ENCODE data around the gene CEP192. TPM values are rescaled to one million over a fixed set of nuclear protein-coding genes. Genes with fewer than 3 reads are reported as not detected.

CEP192 gene
- polyA plus RNA-seq, 1 donor (not counting 4 experiments of a cell fraction or from before 2014, with no cell fraction given): 16.6 TPM

DNA sequence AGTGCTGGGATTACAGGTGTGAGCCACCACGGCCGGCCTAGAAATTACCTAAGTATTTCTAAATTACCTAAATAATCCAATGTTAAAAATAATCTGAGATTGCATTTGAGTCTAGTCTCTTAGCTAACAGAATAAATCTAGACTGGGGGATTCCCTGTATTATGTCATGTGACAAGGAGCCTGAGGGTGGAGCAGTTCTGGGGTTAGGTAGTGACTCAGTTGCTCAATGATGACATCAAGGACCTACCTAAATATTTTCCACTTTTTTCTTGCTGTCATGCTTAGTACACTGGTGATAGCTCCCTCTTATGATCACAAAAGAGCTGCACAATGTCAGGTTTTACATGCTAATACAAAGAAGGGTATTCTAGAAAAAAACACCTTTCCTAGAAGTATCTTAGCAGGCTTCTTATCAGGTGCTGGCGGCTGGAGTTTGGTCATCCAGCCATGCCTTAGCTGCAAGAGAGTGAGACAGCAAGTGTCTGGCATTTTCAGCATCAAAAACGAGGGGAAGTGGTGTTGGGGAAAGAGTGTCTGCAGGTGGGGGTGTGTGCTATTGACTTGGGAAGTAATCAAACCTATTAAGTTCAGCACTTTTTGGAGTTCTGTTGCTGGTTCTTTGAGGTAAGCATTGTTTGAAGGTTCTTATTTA, 17.5 kb upstream of the CEP192 start:
- dilution Hi-C loops (cut with MboI; ENCODE audit: extremely low pct_ligation_motif_present, low sequenced_read_pairs): no loop called here
- H3K9ac ChIP-seq (ENCODE audit: control insufficient read depth, extremely low read depth, insufficient read depth, low read length): no peak overlapping the region
- TF ChIP-seq, protein P1, sequence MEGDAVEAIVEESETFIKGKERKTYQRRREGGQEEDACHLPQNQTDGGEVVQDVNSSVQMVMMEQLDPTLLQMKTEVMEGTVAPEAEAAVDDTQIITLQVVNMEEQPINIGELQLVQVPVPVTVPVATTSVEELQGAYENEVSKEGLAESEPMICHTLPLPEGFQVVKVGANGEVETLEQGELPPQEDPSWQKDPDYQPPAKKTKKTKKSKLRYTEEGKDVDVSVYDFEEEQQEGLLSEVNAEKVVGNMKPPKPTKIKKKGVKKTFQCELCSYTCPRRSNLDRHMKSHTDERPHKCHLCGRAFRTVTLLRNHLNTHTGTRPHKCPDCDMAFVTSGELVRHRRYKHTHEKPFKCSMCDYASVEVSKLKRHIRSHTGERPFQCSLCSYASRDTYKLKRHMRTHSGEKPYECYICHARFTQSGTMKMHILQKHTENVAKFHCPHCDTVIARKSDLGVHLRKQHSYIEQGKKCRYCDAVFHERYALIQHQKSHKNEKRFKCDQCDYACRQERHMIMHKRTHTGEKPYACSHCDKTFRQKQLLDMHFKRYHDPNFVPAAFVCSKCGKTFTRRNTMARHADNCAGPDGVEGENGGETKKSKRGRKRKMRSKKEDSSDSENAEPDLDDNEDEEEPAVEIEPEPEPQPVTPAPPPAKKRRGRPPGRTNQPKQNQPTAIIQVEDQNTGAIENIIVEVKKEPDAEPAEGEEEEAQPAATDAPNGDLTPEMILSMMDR (optimal IDR thresholded peaks at IDR 0.05 in 1 of 3, IDR thresholded peaks at IDR 0.05 in 1 of 3, conservative IDR thresholded peaks at IDR 0.05 in 1 of 3; ENCODE audit: extremely low read depth in 1 of 3, insufficient read depth in 2 of 3, low read length in 3 of 3): no peak
- TF ChIP-seq EZH2 (IDR thresholded peaks at IDR 0.05; ENCODE audit: low read length): no peak
- H3K4me3 ChIP-seq (ENCODE audit: control insufficient read depth in 2 of 3, extremely low read depth in 1 of 3, insufficient read depth in 2 of 3, low read depth in 1 of 3, low read length in 3 of 3): no peak overlapping the region
- FAIRE-seq (no peak), DNase-seq (ENCODE audit: low read depth, low spot score) (no peak)
- no peaks in the 10 kb centered on the region for H3K9me3 ChIP-seq (ENCODE audit: control insufficient read depth, low read depth, low read length)
- peaks cover 10 to 27% of the 10 kb centered on the region in 2 experiments for H3K36me3 ChIP-seq (ENCODE audit: control insufficient read depth in 2 of 2, extremely low read depth in 1 of 2, insufficient read depth in 2 of 2, low read length in 2 of 2)
- no peak overlapping the region for H2AFZ ChIP-seq (ENCODE audit: control insufficient read depth, low read length)
- no peaks in the 10 kb centered on the region for H4K20me1 ChIP-seq (ENCODE audit: control insufficient read depth, extremely low read depth, insufficient read depth, low read length)
- H3K4me2 ChIP-seq (ENCODE audit: control insufficient read depth, extremely low read depth, insufficient read depth, low read depth, low read length): no peak overlapping the region
- H3K9me1 ChIP-seq (ENCODE audit: control insufficient read depth, extremely low read depth, insufficient read depth, low read length): no peaks in the 10 kb centered on the region
- no peaks in the 10 kb centered on the region for H3K27me3 ChIP-seq (ENCODE audit: control insufficient read depth, extremely low read depth, insufficient read depth, low read length)
- peaks cover 2% of the 10 kb centered on the region for H3K79me2 ChIP-seq (ENCODE audit: control insufficient read depth, insufficient read depth, low read length)
- H3K27ac ChIP-seq (ENCODE audit: control insufficient read depth, insufficient read depth, low read length): no peak overlapping the region
- H3K4me1 ChIP-seq (ENCODE audit: control insufficient read depth, extremely low read depth, insufficient read depth, low read length): peaks cover 4% of the 10 kb centered on the region

DNA sequence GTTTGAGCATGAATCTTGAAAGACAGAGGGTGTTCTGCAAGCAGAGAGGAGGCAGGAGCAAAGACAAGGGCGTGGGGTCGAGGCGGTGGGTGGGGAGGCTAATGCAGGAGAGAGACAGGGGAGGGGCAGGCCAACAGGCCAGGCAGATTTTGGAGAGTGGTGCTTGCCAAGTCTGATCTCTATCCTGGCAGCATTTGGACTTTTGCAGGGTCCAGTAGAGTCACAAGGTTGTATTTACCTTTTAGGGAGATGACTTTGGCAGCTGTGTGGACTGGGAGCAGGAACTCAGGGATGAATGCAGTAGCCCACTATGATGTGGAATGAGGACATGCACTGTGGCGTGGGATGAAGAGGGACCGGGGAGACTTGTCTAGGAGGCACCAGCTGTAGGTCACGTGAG, 15.7 kb upstream of the CEP192 start:
- TF ChIP-seq, protein P1 (optimal IDR thresholded peaks at IDR 0.05 in 1 of 3, IDR thresholded peaks at IDR 0.05 in 1 of 3, conservative IDR thresholded peaks at IDR 0.05 in 1 of 3; ENCODE audit: extremely low read depth in 1 of 3, insufficient read depth in 2 of 3, low read length in 3 of 3): no peak
- TF ChIP-seq EZH2 (IDR thresholded peaks at IDR 0.05; ENCODE audit: low read length): no peak
- H3K4me2 ChIP-seq (ENCODE audit: control insufficient read depth, extremely low read depth, insufficient read depth, low read depth, low read length): no peak overlapping the region

More for the DNA sequence above, 15.7 kb upstream of the CEP192 start:
- FAIRE-seq (no peak), DNase-seq (ENCODE audit: low read depth, low spot score) (no peak)
- Histone ChIP-seq H2AFZ (ENCODE audit: control insufficient read depth, low read length) (no peak overlapping the region), H3K9me3 (ENCODE audit: control insufficient read depth, low read depth, low read length) (no peaks in the 10 kb centered on the region), H3K9ac (ENCODE audit: control insufficient read depth, extremely low read depth, insufficient read depth, low read length) (no peak overlapping the region), H3K4me1 (ENCODE audit: control insufficient read depth, extremely low read depth, insufficient read depth, low read length) (peaks cover 4% of the 10 kb centered on the region), H3K27me3 (ENCODE audit: control insufficient read depth, extremely low read depth, insufficient read depth, low read length) (no peaks in the 10 kb centered on the region), H4K20me1 (ENCODE audit: control insufficient read depth, extremely low read depth, insufficient read depth, low read length) (no peaks in the 10 kb centered on the region), H3K9me1 (ENCODE audit: control insufficient read depth, extremely low read depth, insufficient read depth, low read length) (no peaks in the 10 kb centered on the region), H3K27ac (ENCODE audit: control insufficient read depth, insufficient read depth, low read length) (no peak overlapping the region), H3K4me3 (ENCODE audit: control insufficient read depth in 2 of 3, extremely low read depth in 1 of 3, insufficient read depth in 2 of 3, low read depth in 1 of 3, low read length in 3 of 3) (no peak overlapping the region), H3K79me2 (ENCODE audit: control insufficient read depth, insufficient read depth, low read length) (peaks cover 2% of the 10 kb centered on the region), H3K36me3 (ENCODE audit: control insufficient read depth in 2 of 2, extremely low read depth in 1 of 2, insufficient read depth in 2 of 2, low read length in 2 of 2) (peaks cover 8 to 21% of the 10 kb centered on the region in 2 experiments)
- dilution Hi-C loops (cut with MboI; ENCODE audit: extremely low pct_ligation_motif_present, low sequenced_read_pairs): no loop called here

All from keratinocyte (primary cell).